Stimulated activated CD4-positive, alpha-beta T cell treated with anti-CD3 and anti-CD28 coated beads, Interleukin-2, amount 100 ng/mL, for 24 hours (primary cell): ENCODE data around the gene DAPP1.
A peak's percentile ranks its signal among the peaks of the same experiment; 100 is the strongest.
"Not testable (repeated sequence)": the region's sequence is repeated elsewhere in the genome, so short reads cannot be mapped to it uniquely, and the experiment has no call there.

Experiments
- DNase-seq, 2 donors: peaks; one replicate each; pipeline ENCODE4 v3.0.0-alpha.2; 2020

DAPP1 gene, protein sequence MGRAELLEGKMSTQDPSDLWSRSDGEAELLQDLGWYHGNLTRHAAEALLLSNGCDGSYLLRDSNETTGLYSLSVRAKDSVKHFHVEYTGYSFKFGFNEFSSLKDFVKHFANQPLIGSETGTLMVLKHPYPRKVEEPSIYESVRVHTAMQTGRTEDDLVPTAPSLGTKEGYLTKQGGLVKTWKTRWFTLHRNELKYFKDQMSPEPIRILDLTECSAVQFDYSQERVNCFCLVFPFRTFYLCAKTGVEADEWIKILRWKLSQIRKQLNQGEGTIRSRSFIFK

DNA sequence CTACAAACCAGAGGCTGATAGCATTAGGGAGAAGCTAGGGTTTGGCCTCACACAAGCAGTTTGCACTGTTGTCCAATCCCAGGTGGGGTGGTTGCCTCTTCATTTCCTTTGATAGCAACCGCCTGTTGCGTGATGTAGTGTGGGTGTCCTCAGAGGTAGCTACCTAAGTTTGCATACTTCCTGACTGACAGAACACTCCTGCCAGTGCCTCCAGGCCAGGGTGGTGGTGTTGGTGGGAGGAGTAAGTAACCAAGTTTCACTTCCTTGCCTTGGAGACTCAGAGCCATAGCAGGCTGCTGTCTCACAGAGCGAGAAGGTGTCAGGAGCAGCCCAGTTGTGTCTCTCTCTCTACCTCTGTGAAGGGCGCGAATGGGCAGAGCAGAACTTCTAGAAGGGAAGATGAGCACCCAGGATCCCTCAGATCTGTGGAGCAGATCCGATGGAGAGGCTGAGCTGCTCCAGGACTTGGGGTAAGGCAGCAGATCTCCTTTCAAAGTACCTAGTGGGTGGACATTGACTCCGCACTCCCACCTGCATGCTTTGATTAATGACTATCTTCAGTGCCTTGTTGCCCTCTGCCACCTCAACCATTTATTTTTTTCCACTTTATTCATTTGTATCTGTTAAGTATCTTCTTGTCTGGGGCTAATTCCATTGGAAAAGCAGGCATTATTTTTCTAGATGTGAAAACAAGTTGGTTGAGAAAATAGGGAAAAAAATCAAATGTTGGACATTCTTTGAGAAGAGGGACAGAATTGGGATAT, at the start of gene DAPP1:
Gene DAPP1, plus strand, starts transcription at position 283 of the 764 bp plus-strand sequence. Its CDS starts 87 bp downstream, at position 370.
- DNase-seq = peak; percentile 73

DNA sequence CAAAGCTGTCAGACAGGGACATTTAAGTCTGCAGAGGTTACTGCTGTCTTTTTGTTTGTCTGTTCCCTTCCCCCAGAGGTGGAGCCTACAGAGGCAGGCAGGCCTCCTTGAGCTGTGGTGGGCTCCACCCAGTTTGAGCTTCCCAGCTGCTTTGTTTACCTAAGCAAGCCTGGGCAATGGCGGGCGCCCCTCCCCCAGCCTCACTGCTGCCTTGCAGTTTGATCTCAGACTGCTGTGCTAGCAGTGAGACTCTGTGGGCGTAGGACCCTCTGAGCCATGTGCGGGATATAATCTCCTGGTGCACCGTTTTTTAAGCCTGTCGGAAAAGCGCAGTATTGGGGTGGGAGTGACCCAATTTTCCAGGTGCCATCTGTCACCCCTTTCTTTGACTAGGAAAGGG, 45.8 kb upstream of the DAPP1 start:
- not testable (repeated sequence) for DNase-seq

DNA sequence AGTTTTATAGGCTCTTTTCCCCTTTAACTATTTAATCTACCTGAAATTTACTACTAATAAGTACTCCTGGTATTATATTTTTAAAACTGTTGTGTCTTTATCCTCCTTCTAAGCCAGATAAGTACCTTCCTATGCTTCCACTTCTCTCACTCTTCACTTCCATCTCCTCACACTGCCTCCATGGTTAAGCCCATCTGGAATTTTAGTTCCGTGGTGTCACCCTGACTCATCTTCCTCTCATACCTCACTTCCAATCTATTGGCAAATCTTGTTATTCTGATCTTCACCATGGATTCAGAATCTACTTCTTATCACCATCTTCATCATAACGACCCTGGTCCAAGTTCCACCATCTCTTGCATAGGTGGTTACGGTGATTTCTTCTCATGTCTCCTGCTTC, 32.7 kb upstream of the DAPP1 start:
- DNase-seq = no peak

GRCh38 chr4:99784842-99785241, 31.8 kb upstream of the DAPP1 start:
- no peak for DNase-seq

DNA sequence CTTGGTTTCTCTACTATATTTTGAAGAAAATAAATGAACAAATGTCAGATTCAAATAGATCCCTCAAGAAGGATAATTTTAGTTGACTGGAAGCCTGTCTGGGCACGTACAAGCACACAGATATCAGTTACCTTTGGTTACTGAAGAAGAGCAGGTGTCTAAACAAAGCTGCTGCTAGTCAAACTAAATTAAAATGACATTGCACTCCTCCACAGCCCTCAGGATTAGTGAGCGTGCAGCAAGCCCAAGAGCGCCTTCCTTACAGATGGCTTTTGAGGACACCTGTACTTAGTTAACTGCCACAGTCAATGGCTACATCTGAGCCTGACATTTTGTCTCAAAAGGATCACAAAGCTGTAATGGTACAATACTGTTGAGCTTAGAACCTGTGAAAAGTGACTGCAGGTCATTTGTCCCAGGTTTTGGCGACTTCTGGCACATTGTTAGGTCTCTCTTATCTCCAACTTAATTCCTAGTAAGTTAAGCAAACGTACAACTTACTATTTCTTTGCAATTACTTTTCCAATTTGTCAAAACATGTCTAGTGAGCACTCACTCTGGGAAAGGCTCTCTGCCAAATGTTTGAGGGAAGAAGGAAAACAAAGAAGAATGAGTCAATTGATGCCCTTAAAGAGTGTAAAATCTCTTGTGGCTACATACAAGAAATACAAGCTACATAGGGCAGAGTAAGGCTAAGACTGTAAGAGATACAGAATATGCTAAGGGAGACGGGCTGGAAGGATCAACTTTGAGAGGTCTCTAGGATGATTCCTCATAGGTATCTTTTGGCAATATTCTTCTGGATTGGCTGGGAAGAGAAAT, 25.6 kb upstream of the DAPP1 start:
- DNase-seq = no peak

DNA sequence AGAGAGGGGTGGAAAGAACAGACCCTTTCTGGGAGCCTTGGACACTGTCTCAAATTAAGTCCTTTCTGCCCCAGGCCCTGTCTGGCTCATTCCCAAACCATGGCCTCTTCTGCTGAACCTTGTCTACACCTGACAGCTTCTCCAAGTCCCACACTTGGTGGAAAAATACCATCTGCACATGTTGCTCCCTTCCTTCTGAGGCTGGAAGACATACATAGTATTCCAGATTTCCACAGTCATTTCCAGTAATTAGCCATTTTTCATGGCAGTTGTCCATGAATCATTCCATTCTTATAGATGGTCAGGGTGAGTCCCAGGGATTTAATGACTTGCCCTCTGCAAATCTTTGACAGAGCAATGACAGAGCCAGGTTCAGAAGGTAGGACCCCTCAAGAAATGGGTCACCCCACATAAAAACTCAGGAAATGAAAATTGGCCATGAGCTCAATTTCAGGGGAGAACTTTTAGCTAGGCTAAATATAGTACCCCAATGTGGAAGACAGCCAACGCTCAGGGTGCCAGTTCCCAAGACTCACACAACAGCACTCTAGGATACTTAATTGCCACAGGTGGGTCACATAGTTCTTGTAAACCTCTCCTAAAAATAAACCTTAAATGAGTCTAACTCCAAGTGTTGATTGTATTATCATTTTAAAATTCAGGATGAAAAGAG, 16.2 kb upstream of the DAPP1 start:
- DNase-seq = no peak

DNA sequence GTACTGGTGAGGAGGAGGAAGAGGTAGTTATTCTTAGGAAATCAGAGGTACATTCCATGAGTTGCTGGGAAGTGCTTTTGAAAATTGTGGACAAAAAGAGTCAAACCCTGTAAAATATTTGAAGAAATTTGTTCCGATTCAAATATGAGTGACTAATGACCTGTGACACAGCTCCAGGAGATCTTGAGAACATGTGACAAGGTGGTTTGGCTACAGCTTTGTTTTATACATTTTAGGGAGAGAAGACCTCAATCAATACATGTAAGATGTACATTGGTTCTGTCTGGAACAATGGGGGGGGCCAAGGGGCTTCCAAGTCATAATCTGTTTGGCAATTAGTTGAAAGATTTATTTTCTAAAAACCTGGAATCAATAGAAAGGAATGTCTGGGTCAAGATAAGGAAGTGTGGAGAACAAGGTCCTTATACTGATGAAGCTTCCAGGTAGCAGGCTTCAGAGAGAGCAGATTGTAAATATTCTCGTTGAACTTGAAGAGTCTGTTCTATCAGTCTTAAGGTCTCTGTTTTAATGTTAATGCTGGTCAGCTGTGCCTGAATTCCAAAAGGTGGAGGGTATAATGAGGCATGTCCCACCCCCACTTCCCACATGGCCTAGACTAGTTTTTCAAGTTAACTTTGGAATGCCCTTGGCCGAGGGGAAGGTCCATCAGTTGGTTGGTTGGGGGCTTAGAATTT, 15.5 kb upstream of the DAPP1 start:
- no peak for DNase-seq

- DNase-seq = no peak
Observed at GRCh38 chr4:99803566-99804101, 13.0 kb upstream of the DAPP1 start.

DNA sequence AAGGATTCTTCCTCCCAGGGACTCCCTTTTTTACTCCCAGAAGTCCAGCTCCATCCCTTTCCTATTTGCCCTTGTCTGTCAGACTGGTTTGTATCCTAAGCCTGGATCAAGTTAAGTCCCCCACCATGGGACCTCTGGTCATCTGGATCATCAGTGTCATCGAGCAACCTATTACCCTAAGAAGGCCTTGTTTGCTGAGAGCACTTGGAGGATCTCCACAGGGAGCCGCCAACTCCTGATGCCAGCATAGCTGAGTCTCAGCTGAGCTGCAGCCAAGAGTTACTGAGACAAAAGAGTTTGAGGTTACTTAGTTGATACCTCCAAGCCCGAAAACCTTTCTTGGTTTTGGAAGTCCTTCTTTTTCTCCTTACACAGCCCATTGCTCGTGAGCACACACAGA, 10.1 kb upstream of the DAPP1 start:
- DNase-seq = no peak

- no peak for DNase-seq
Observed at GRCh38 chr4:99807666-99808065, 9.0 kb upstream of the DAPP1 start.

GRCh38 chr4:99808260-99808857, 8.3 kb upstream of the DAPP1 start:
- peak; percentile 74 to 77 for DNase-seq

- DNase-seq = no peak
Observed at GRCh38 chr4:99809326-99809725, 7.3 kb upstream of the DAPP1 start.

GRCh38 chr4:99810536-99810935, 6.1 kb upstream of the DAPP1 start:
- no peak for DNase-seq

- no peak for DNase-seq
Observed at GRCh38 chr4:99811117-99811516, 5.5 kb upstream of the DAPP1 start.

- peak; percentile 49 to 70 for DNase-seq
Observed at GRCh38 chr4:99811850-99812249, 4.8 kb upstream of the DAPP1 start.

DNA sequence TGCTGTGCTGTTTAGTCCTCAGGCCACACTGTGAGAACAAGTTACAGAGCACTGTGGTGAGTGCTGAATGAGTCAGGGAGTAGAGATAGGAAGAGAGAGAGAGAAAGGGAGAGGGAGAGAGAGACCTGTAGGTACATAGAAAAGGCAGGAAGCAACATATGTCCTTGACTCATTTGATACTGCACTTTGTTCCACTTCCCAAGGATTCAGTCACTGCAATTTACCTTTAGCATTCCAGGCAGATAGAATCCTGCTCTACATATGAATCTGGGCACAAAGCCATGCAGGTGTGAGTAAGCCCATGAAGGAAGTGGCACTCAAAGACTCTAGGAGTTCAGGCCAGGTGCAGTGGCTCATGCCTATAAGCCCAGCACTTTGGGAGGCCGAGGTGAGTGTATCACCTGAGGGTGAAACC, 1.0 kb upstream of the DAPP1 start:
- peak in 1 of 2 donors; percentile 6 for DNase-seq

- no peak for DNase-seq
Observed at GRCh38 chr4:99817309-99817890, 773 bp downstream of the DAPP1 start.

GRCh38 chr4:99818661-99819060, 2.0 kb downstream of the DAPP1 start:
- no peak for DNase-seq

DNA sequence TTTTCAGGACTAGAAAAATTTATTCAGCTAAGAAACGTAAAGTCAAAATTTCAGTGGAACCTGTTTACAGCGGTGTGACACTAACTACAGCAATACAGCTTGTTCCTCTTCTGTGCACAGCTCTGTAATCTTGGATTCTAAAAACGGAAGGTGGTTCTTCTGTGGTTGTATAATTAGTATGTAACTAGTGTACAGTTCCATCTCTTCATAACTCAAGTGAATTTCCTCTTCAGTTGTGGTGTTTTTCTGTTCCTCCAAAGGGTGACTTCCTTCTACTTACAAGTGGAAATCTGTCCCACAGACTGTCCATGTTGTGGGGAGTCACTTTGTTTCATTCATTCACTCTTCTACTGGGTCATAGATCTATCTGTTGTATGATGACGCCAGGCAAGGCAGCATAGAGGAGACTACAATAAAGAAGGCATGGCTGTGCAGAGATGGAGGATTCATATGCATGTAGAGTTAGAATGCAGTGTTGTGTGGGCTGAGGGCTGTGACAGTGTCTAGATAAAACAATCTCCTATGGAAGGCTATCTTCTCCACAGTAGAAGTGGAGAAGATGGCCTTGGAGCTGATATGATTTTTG, 5.4 kb downstream of the DAPP1 start:
- DNase-seq = no peak

DNA sequence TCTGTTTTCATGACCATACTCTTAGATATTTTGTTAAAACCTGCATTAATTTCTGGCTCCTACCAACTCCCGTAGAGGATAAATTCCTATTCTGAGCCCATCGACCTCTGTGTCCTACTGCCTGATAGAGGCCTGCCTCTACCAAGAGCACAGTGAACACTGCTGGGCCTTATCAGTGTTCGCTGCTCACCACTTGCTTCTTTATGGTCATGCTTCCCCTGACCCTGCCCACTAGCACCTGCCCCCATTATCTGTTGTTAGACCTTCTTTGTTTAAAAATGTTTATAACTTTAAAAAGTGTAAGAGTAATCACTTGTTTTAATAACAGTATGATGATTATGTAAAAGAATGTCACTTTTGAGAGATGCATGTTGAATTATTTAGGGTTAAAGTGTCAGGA, 6.1 kb downstream of the DAPP1 start:
- DNase-seq = no peak

- no peak for DNase-seq
Observed at GRCh38 chr4:99824070-99824599, 7.5 kb downstream of the DAPP1 start.
